Measurements from ENCODE around the gene LPXN. TPM values are rescaled to one million over a fixed set of nuclear protein-coding genes. Genes with fewer than 3 reads are reported as not detected.
A peak's percentile ranks its signal among the peaks of the same experiment; 100 is the strongest.
"Not testable (repeated sequence)": the region's sequence is repeated elsewhere in the genome, so short reads cannot be mapped to it uniquely, and the experiment has no call there.

Gene LPXN
- total RNA-seq, 1 donor from 2014 or later: 5.1 TPM

DNA sequence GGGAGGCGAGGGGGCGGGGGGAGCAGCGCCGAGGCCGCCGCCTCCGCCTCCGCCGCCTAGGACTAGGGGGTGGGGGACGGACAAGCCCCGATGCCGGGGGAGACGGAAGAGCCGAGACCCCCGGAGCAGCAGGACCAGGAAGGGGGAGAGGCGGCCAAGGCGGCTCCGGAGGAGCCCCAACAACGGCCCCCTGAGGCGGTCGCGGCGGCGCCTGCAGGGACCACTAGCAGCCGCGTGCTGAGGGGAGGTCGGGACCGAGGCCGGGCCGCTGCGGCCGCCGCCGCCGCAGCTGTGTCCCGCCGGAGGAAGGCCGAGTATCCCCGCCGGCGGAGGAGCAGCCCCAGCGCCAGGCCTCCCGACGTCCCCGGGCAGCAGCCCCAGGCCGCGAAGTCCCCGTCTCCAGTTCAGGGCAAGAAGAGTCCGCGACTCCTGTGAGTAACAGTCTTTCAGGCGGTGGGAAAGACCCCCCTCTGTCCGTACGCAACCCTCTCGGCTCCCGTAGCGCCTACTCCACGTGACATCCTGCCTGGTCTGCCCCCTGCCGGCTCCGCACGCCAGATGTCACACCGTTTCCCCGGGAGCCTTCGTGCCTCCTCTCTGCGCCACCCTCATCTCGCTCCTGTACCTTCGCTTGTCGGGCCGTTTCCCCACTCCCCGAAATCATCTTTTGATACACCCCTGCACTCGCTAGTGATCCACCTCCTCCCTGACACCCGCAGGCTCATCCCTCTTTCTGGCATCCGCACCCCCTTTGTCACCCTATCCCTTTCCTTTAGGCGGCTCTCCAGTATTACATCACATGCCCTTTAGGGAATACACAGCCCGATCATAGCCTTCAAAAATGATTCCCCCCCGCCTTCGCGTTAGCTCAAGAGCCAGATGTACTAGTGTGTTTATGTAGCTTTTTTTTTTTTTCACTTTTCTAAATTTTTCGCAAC is 3.8 kb upstream of the LPXN start:
- DNase-seq (ENCODE audit: extremely low read depth, low read depth, low spot score): peak; percentile 63

DNA sequence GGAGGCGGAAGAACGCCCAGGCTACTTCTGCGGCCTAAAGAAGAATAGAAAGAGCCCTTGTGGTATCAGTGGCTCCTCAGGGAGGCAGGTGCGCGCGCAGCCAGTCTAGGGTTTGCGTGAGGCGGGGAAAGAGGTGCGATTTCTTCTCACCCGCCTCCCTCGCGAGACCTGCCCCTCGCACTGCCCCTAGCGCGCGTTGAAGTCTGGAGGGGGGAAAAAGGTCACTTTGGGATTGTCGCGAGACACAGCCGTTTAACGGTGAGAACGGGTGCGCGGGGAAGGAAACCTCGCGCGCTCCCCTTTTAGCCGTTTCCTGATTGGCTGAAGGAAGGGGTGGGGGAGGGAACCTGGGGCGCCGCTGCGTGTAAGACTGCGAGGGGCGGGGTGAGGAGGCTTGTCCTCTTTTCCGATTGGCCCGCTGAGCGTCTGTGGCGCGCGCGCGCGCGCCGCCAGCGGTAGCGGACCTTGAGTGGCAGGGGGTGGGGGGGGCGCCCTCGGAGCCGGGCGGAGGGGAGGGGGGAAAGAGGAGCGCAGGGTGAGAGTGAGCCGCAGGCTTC is 3.1 kb upstream of the LPXN start, which contains the start of gene ZFP91:
ZFP91 (plus strand) TSS at position 429 of the 557 bp plus-strand sequence. CDS start 219 bp downstream, outside the sequence.
- peak; percentile 89 for DNase-seq (ENCODE audit: extremely low read depth, low read depth, low spot score)

DNA sequence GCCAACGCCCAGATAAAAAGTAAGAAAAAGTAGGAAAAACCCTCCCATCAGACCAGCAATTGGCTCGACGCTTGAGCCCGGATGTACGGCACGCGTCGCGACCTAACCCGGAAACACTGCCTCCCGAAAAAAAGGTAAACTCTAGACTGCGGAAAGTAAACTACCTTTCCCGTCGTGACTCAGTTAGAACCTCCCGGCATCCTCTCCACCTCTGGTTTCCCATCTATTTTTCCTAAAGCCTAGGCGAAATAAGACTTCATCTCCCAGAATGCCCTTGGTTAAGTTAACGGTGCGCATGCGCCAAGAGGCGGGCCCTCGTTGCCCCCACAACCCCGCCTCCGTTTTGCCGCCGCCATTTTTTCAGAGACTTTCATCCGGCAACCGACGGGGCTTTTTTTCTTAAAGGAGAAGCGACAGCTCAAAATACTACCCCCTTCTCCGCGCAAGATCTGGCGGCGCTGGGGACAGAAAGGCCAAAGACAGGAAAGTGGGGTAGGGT is 2.5 kb upstream of the LPXN start:
- peak; percentile 98 for DNase-seq (ENCODE audit: extremely low read depth, low read depth, low spot score)

DNA sequence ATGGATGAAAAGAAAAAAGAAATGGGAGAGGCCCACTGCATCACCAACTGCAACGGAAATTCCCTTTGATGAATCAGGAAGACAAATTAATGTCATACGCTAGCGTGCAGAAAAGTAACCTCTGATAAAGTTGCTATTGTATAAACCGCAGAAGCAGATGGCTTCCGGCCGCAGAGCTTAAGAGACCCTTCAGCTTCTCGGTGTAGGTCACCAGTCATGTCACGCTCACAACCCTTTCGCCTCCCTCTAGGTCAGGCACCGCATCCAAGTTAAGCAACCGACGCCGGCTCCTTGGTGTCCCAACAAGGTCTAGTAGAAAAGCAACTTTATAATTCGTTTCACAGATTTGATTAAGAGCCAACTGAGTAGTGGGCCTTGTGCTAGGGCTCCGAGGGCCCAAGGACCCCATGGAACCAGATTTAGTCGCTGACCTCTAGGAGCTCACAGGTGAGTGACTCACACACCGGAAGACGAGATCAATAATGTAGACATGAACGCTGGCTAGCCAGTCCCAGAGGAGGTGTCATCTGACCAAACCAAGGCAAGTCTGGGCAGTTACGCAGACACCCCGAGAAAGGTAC is 2.0 kb upstream of the LPXN start:
- peak; percentile 65 for DNase-seq (ENCODE audit: extremely low read depth, low read depth, low spot score)

DNA sequence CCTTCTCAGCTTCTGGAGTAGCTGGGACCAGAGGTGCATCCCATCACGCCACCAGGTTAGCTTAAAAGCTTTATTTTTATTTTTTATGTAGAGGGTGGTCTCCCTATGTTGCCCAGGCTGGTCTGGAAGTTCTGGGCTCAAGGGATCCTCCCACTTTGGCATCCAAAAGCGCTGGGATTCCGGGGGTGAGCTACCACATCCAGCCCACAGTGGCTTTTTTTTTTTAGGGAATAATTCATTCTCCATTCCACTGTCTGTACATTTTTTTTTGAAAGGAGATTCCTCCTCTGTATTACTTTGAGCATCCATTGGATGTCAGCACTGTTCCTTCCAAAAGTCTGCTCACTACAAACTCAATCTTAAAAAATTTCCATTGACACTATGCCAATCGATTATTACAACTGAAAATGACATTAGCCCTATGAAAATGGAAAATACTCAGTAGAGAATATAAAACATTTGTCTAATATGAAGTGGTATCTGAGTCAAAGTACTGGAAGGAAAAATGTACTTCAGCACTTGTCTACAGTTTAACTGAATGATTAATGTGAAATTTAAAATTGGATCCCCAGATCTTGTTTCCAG is 1.3 kb upstream of the LPXN start:
- DNase-seq (ENCODE audit: extremely low read depth, low read depth, low spot score): peak; percentile 9

DNA sequence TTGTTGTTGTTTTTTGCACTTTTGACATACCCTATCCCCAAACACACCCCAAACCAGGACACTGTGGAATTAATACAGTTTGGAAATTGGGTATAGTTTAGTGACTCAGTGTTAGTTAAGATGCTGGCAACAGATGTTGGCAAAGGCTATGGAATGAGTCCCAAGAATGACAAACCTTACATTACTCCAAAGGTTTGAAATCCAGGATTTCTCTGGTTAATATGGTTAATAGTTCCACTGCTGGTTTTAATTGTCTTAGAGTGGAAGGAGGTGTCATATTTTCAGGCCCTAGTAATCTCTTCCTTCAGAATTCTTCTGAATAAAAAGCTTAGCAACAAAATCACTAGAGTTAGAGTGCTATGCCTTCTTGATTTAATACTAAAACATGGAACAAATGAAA is 775 bp downstream of the LPXN start:
- no peak for DNase-seq (ENCODE audit: extremely low read depth, low read depth, low spot score)

DNA sequence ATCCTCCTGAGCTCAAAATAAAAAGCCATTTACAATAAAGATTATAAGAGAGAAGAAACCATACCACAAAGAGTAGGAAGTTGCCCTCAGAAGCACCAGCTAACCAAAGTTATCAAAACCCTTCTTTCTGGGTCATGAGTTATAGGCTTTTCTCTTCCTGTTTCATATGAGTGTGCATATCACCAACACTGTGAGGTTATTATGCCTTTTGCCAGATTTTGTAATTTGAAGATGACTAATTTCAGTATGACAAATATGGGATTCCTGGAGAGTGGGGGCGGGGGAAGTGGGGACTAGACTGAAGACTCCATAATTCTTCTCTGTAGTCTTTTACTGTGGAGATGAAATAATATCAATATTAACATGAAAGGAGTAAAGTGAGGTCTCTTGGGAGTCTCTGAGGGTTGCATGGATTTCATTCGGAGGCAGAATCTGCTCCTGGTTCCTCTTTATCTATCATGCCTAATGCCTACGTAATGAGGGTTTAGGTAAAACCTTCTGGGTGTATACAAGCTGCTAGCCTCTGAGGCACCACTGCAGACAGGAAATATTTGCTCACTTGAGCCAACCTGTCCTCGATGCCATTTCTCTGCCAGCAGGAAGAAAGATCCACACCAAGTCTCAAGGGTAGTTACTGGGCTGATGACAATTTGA is 2.1 kb downstream of the LPXN start:
- peak; percentile 55 for DNase-seq (ENCODE audit: extremely low read depth, low read depth, low spot score)

DNA sequence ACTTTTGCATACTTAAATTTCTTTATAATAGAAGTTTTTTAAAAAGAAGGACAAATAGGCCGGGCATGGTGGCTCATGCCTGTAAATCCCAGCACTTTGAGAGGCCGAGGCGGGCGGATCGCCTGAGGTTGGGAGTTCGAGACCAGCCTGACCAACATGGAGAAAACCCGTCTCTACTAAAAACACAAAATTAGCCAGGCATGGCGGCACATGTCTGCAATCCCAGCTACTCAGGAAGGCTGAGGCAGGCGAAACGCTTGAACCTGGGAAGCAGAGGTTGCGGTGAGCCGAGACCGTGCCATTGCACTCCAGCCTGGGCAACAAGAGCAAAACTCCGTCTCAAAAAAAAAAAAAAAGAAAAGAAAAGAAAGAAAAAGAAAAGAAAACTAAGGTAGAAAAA is 2.8 kb downstream of the LPXN start:
- not testable (repeated sequence) for DNase-seq (ENCODE audit: extremely low read depth, low read depth, low spot score)

DNA sequence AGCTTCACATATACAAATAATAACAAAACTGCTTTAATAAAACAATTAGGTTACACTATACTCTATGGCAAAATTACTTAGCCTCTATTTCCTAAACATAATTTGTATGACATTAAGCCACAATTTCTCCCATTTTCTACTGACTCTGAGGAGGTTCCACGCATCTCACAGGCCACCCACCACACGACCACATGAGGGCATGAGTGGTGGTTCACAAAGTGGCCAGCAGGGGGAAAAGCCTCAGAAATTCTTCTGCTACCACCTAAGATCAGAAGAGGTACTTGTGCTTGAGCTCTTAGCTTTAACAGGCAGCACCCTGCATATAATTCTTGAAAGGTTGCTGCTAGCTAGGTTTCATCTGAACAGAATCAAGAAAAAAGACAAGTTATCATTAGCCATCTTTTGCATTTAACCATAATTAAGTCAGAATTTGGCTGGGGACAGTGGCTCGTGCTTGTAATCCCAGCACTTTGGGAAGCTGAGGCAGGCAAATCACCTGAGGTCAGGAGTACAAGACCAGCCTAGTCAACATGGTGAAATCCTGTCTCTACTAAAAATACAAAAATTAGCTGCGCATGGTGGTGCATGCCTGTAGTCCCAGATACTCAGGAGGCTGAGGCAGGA is 7.7 kb downstream of the LPXN start:
- DNase-seq (ENCODE audit: extremely low read depth, low read depth, low spot score): peak; percentile 51

DNA sequence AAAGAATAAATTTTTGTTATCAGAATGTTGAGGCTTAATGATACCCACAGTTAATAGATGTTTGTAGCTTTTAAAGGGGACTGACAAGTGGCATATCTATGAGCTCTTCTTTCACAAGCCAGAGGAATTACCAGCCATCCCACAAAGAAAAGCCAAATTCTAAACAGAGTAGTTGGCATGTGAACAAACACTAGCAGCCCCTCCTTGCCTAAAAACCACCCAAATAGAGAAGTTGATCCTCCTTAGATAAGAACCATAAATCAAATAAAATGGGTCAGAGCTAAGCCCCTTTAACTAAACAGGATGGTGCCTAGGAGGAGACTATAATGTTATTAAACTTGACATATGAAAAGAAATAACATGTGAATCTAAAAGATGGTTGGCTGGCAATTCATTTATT is 11.4 kb downstream of the LPXN start:
- no peak for DNase-seq (ENCODE audit: extremely low read depth, low read depth, low spot score)

DNA sequence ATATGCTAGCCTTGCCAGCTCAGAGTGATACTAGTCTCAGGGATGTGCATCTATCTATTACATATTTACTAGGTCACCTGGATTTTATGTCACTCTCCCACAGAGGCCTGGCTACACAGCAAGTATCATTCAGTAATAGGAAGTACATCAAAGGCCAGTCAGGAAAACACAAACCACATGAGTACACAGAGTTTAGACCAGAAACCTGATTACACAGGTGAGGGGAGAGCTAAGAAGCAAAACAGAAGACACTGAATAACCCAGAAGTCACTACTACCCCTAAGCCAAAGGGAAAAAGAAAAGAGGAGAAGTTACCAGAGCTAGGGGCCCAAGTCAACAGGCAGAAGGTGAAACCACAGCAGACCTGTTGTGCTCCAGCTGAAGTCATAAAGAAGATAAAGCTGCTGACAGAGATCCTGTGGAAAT is 13.3 kb downstream of the LPXN start:
- DNase-seq (ENCODE audit: extremely low read depth, low read depth, low spot score): no peak

DNA sequence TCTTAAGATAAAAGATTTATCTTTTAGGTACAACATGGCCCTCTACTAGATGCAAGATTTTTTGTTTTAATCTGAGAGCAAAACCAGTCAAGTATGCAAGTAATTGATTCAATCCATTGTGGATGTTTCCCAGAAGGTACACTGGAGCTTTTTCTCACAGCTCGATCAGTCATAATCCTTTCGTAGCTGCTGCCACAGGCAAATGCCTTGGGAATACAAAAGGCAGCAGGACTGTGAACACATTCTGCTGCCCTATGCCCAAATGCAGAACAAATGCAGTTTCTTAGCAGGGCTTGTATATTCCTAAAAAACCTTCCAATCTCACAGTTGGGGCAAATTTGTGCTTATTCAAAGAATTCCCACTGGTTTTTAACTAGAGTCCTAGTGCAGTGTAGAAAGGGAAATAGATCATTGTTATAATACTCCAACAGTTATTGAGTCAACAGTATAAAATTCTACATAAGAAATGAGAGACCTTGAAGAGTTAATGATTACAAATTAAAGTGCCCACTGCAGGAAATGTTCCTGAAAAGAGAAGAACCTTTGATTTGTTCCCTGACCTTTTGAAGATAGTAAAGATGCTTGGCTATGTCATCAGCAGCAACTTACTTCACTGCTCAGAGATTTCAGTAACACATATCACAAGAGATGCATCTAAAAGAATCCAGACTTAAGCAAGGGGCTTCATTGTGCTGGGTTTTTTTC is 14.1 kb downstream of the LPXN start:
- no peak for DNase-seq (ENCODE audit: extremely low read depth, low read depth, low spot score)

DNA sequence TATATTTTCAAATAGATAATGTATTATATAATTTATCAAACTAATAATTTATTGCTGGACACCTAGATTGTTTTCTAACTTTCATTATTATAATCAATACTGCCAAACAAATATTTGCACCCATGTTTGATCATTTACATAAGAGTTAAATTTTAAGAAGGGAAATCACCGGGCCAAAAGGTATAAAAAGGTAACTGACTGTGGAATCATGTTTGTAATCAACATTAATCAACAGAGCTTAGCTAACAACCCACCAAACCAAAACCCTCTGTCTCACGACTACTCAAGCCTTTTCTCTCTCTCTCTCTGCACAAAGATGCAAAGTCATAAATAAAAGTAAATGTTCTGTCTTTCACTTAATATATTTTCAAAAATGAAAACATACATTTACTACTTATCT is 14.8 kb downstream of the LPXN start:
- DNase-seq (ENCODE audit: extremely low read depth, low read depth, low spot score): no peak

DNA sequence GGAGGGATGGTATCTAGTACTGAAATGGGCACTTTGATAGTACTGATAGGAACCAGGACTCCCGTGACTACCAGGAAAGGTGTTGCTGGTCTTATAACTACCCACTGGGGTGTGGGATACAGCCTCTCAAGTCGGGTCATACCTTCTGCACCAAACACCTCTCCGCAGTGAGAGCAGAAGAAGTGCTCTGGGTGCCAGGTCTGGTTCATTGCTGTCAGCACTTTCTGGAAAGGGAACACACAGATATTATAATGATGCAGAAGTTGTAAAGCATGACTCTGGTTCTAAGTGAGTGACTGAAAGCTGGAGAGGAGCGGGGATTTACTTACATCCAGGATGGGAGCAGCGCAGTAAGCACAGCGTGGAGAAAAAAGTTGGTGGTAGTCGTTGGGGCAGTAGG is 26.0 kb downstream of the LPXN start:
- DNase-seq (ENCODE audit: extremely low read depth, low read depth, low spot score): no peak

DNA sequence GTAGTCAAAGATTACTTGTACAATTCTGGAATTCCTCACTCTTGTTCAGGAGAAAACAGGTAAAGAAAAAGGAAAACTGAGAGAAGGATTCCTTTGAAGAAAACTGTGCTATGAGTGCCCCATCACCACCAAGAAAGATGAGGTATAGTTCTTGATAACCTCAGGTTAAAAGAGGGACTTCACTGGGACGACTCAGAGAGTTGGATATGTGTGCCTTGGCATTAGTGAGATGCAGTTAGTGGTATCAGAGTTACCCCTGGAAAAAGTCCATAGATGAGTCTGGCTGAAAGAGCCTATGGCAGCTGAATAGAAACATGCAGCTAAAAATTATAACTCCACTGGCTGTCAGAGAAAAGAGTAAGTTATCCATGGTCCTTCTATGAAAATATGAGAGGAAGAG is 28.8 kb downstream of the LPXN start:
- no peak for DNase-seq (ENCODE audit: extremely low read depth, low read depth, low spot score)

DNA sequence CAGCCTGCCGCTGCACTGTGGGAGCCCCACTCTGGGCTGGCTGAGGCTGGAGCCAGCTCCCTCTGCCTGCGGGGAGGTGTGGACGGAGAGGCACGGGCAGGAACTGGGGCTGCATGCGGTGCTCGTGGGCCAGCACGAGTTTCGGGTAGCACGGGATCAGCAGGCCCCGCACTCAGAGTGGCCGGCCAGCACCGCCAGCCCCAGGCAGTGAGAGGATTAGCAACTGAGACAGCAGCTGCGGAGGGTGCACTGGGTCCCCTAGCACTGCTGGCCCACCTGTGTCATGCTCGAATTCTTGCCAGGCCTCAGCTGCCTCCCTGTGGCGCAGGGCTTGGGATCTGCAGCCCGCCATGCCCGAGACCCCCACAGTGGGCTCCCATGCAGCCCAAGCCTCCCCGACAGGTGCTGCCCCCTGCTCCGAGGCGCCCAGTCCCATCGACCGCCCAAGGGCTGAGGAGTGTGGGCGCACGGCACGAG is 43.8 kb downstream of the LPXN start:
- no peak for DNase-seq (ENCODE audit: extremely low read depth, low read depth, low spot score)

DNA sequence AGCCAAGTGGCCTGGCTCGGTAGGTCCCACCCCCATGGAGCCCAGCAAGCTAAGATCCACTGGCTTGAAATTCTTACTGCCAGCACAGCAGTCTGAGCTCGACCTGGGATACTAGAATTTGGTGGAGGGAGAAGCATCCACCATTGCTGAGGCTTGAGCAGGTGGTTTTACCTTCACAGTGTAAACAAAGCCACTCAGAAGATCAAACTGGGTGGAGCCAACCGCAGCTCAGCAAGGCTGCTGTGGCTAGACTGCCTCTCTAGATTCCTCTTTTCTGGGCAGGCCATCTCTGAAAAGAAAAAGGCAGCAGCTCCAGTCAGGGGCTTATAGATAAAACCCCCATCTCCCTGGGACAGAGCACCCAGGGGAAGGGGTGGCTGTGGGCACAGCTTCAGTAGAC is 45.4 kb downstream of the LPXN start:
- no peak for DNase-seq (ENCODE audit: extremely low read depth, low read depth, low spot score)

DNA sequence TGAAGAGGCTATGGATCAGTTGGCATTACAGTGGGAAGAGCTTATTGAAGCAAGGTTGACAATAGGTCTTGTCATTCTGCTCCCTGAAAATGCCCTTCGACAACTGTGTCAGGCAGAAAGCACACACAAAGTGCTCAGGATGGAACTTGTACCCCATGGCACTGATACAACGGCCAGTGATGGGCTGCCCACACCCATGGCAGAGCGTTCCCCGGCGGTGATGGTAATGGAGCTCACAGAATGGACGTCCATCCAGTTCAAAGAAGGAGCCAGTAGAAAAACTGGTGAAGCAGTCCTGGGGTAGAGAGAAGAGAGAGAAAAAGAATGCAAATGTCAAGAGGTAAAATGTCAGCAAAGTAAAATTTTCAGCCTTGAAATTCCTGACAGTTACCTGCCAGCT is 48.2 kb downstream of the LPXN start:
- DNase-seq (ENCODE audit: extremely low read depth, low read depth, low spot score): no peak

DNA sequence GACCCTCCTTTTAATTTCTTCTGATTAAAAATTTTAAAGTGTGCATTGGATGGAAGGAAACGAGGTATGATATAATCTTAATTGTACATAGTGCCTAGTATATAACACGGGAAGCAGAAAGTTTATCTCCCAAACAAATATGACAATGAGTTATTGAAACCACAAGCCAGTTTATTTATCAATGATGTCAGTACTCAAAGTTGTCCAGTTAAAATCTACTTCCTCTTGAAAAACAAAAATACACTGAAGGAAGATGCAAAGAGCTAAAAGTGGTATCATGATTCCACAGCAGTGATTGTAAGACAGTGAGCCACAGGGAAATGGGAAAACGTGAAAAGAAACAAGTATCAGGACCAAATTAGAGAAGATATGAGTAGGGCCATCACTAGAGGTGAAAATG is 48.9 kb downstream of the LPXN start:
- no peak for DNase-seq (ENCODE audit: extremely low read depth, low read depth, low spot score)
